GM12878 (cell line): Measurements from ENCODE around the gene SSH2. TPM values are rescaled to one million over a fixed set of nuclear protein-coding genes. Genes with fewer than 3 reads are reported as not detected.

ENCODE experiments used
- BACH1 ChIP-seq: fragments of 450-650 bp; IDR thresholded peaks from 2 replicates; pipeline ENCODE4 v1.6.1; 2017; ENCODE audit warnings: mild to moderate bottlenecking, borderline replicate concordance
- BHLHE40 ChIP-seq, 2 experiments: fragments of 450-650 bp in 1 of 2; IDR thresholded peaks; 2 replicates each; pipeline ENCODE4 v1.6.1; 2011 to 2017; ENCODE audit warnings: low read depth in 2 of 2, borderline replicate concordance in 1 of 2, improper control_type of control experiment in 1 of 2, low read length in 1 of 2, mild to moderate bottlenecking in 1 of 2
- FOXM1 ChIP-seq: IDR thresholded peaks from 2 replicates; pipeline ENCODE4 v1.6.1; 2012; ENCODE audit warnings: low read depth, mild to moderate bottlenecking, inconsistent platforms, low read length, moderate library complexity
- MEF2B ChIP-seq: fragments of 450-650 bp; IDR thresholded peaks from 2 replicates; pipeline ENCODE4 v1.6.1; 2018; ENCODE audit warnings: mild to moderate bottlenecking, moderate library complexity; ENCODE audit not compliant: partially characterized antibody, poor library complexity, severe bottlenecking
- POLR2AphosphoS2 ChIP-seq: IDR thresholded peaks from 2 replicates; pipeline ENCODE4 v1.6.1; 2011; ENCODE audit warnings: low read depth, mild to moderate bottlenecking, low read length, improper control_type of control experiment, moderate library complexity
- SIX5 ChIP-seq: IDR thresholded peaks from 2 replicates; pipeline ENCODE4 v1.6.1; 2011; ENCODE audit warnings: mild to moderate bottlenecking, low read depth, low read length, moderate library complexity; ENCODE audit not compliant: severe bottlenecking
- ZNF24 ChIP-seq: fragments of 450-650 bp; IDR thresholded peaks from 2 replicates; pipeline ENCODE4 v1.6.1; 2017; ENCODE audit warnings: antibody characterized with exemption, mild to moderate bottlenecking
- polyA plus RNA-seq, 11 experiments: library from polyadenylated mRNA; depleted of rRNA in 4 of 11; unstranded in 6 of 11; stranded (reverse) in 5 of 11; fragments of >200 nt; fragmentation: Nextera tagmentation in 4 of 11; fragmentation: Illumina TruSeq in 1 of 11; extraction: Ambion mirVana in 4 of 11; extraction: Trizol in 1 of 11; gene quantifications; 1 replicate in 1 of 11; 2 replicates in 10 of 11; pipeline versions ENCODE4 v1.2.1 to v1.2.3, GENCODE V29; 2011 to 2016; ENCODE audit warnings: inconsistent platforms in 2 of 11, missing spikeins in 2 of 11, low read depth in 1 of 11
- total RNA-seq, 4 experiments: library from RNA; depleted of rRNA in 3 of 4; stranded (reverse); fragments of >200 nt in 3 of 4; fragmentation: Illumina TruSeq in 1 of 4; extraction: Trizol in 1 of 4; gene quantifications; 2 replicates each; pipeline versions ENCODE4 v1.2.1 to v1.2.3, GENCODE V29; 2013 to 2021
- TF ChIP-seq, protein P1 (sequence below): fragments of 450-650 bp; IDR thresholded peaks from 2 replicates; pipeline ENCODE4 v1.6.1; 2017; ENCODE audit warnings: antibody characterized with exemption, mild to moderate bottlenecking, moderate library complexity

The SSH2 gene
- total and polyA plus RNA-seq, 10 of the 15 experiments (the other 5 are each of a cell fraction or from before 2014, with no cell fraction given) = 9.3 to 65.9 (median 34.0) TPM

DNA sequence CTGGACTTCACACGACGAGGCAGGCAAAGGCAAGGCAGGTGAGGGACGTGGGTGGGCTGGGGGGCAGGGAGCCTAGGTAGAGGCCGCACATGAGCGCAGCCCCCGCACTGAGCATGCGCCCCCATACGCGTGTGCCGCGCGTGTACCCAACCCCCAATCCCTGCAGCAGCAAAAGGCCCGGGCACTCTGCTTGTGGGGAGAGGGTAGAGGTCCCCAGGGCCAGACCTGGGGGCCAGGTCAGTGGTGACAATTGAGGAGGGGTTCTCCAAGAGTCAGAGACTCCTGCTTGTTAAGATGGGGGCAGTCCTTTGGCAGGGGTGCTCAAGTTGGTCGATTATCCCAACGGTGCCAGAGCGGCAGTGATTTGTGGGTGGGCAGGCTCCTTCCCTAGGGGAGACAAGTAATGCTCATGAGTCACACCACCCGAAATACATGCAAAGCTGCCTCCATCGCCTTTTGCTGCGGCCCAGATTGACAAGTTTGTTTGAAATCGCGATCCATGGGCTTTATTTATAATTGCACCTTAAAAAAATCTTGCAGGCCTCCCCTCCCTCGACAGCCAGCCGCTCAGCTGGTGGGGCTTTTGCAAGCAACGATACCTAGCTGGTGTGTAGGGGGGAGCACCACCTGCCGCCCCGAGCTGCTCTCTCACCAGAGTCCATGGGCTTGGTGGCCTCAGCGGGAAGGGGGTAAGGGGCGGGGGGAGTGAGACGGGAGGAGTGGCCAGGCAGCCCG is 339.4 kb downstream of the SSH2 start (continued):
- TF ChIP-seq, protein P1, sequence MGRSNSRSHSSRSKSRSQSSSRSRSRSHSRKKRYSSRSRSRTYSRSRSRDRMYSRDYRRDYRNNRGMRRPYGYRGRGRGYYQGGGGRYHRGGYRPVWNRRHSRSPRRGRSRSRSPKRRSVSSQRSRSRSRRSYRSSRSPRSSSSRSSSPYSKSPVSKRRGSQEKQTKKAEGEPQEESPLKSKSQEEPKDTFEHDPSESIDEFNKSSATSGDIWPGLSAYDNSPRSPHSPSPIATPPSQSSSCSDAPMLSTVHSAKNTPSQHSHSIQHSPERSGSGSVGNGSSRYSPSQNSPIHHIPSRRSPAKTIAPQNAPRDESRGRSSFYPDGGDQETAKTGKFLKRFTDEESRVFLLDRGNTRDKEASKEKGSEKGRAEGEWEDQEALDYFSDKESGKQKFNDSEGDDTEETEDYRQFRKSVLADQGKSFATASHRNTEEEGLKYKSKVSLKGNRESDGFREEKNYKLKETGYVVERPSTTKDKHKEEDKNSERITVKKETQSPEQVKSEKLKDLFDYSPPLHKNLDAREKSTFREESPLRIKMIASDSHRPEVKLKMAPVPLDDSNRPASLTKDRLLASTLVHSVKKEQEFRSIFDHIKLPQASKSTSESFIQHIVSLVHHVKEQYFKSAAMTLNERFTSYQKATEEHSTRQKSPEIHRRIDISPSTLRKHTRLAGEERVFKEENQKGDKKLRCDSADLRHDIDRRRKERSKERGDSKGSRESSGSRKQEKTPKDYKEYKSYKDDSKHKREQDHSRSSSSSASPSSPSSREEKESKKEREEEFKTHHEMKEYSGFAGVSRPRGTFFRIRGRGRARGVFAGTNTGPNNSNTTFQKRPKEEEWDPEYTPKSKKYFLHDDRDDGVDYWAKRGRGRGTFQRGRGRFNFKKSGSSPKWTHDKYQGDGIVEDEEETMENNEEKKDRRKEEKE = no peak
- TF ChIP-seq POLR2AphosphoS2 = no peak
- no peak for TF ChIP-seq FOXM1
- TF ChIP-seq BHLHE40 (IDR thresholded peaks at IDR 0.05; ENCODE audit: borderline replicate concordance in 1 of 2, low read depth in 2 of 2, low read length in 1 of 2) = peak; percentile 43 to 83; a peak in 3 of 4 replicates
- TF ChIP-seq BACH1 = 0 out of 2 replicates have a peak, but pooled peaks have one; percentile 26
- no peak for TF ChIP-seq SIX5
- TF ChIP-seq MEF2B = no peak
- no peak for TF ChIP-seq ZNF24
